Fibroblast of the aortic adventitia (primary cell): ENCODE data around the gene ZNF652. TPM values are rescaled to one million over a fixed set of nuclear protein-coding genes. Genes with fewer than 3 reads are reported as not detected.

Experiments
- DNase-seq: peaks from one replicate; pipeline ENCODE4 v3.0.0-alpha.2; 2010; ENCODE audit warnings: low read depth
- H3K4me3 ChIP-seq: 2 replicates; pipeline ENCODE4 v1.5.1; 2011; ENCODE audit warnings: low read depth, mild to moderate bottlenecking, control low read depth, low read length, moderate library complexity
- CTCF ChIP-seq: IDR thresholded peaks from 2 replicates; pipeline ENCODE4 v1.5.1; 2011; ENCODE audit warnings: mild to moderate bottlenecking, low read length, control low read depth, inconsistent platforms; ENCODE audit not compliant: insufficient read depth
- total RNA-seq: library from RNA; depleted of rRNA; stranded (reverse); fragments of >200 nt; gene quantifications from 2 replicates; pipeline ENCODE4 v1.2.3, GENCODE V29; 2012; ENCODE audit warnings: low replicate concordance

Gene ZNF652
- total RNA-seq, 1 donor: 25.6 TPM

- no peak for DNase-seq
- no peak for TF ChIP-seq CTCF
- H3K4me3 ChIP-seq: no peak overlapping the region
Measured at GRCh38 chr17:49386373-49386772, 24.3 kb upstream of the ZNF652 start.

- no peak overlapping the region for H3K4me3 ChIP-seq
- no peak for DNase-seq
- no peak for TF ChIP-seq CTCF
Measured at GRCh38 chr17:49384951-49385350, 22.9 kb upstream of the ZNF652 start.

GRCh38 chr17:49383060-49383459 is 21.0 kb upstream of the ZNF652 start:
- no peak overlapping the region for H3K4me3 ChIP-seq
- TF ChIP-seq CTCF: no peak
- DNase-seq: no peak

- no peak for TF ChIP-seq CTCF
- H3K4me3 ChIP-seq: no peak overlapping the region
- DNase-seq: no peak
Measured at GRCh38 chr17:49382556-49382955, 20.5 kb upstream of the ZNF652 start.

- H3K4me3 ChIP-seq: no peak overlapping the region
- no peak for TF ChIP-seq CTCF
- DNase-seq: no peak
Measured at GRCh38 chr17:49381793-49382192, 19.7 kb upstream of the ZNF652 start.

GRCh38 chr17:49381033-49381432 is 19.0 kb upstream of the ZNF652 start:
- DNase-seq: no peak
- no peak overlapping the region for H3K4me3 ChIP-seq
- TF ChIP-seq CTCF: no peak

- no peak for DNase-seq
- no peak for TF ChIP-seq CTCF
Measured at GRCh38 chr17:49379926-49380325, 17.9 kb upstream of the ZNF652 start.

More at GRCh38 chr17:49379926-49380325, 17.9 kb upstream of the ZNF652 start:
- no peak overlapping the region for H3K4me3 ChIP-seq
